Measurements from ENCODE around the gene ZNF473.
"Not testable (repeated sequence)": the region's sequence is repeated elsewhere in the genome, so short reads cannot be mapped to it uniquely, and the experiment has no call there.

The ZNF473 gene

GRCh38 chr19:50044922-50045321 lies 19.1 kb downstream of the ZNF473 start:
- H3K4me3 ChIP-seq (ENCODE audit: low read depth, low read length), result no peak overlapping the region

GRCh38 chr19:50046649-50047503 lies 21.1 kb downstream of the ZNF473 start:
- no peak for DNase-seq (ENCODE audit: low read depth)
- no peak overlapping the region for H3K4me3 ChIP-seq (ENCODE audit: low read depth, low read length)

More at GRCh38 chr19:50044922-50045321, 19.1 kb downstream of the ZNF473 start:
- no peak for DNase-seq (ENCODE audit: low read depth)

GRCh38 chr19:50047671-50048070 lies 21.9 kb downstream of the ZNF473 start:
- DNase-seq (ENCODE audit: low read depth), result no peak
- no peak overlapping the region for H3K4me3 ChIP-seq (ENCODE audit: low read depth, low read length)

- peak; percentile 13 for DNase-seq (ENCODE audit: low read depth)
- H3K4me3 ChIP-seq (ENCODE audit: low read depth, low read length), result peak overlapping the region; percentile 41
Measured at GRCh38 chr19:50050406-50051227, 24.8 kb downstream of the ZNF473 start.

GRCh38 chr19:50051228-50051895 lies 25.6 kb downstream of the ZNF473 start:
- not testable (repeated sequence) for DNase-seq (ENCODE audit: low read depth)
- H3K4me3 ChIP-seq (ENCODE audit: low read depth, low read length), result peak overlapping the region; percentile 41

GRCh38 chr19:50051964-50052363 lies 26.2 kb downstream of the ZNF473 start:
- H3K4me3 ChIP-seq (ENCODE audit: low read depth, low read length), result no peak overlapping the region
- no peak for DNase-seq (ENCODE audit: low read depth)

- H3K4me3 ChIP-seq (ENCODE audit: low read depth, low read length), result no peak overlapping the region
- DNase-seq (ENCODE audit: low read depth), result no peak
Measured at GRCh38 chr19:50053119-50053518, 27.3 kb downstream of the ZNF473 start.

GRCh38 chr19:50058425-50058824 lies 32.6 kb downstream of the ZNF473 start:
- H3K4me3 ChIP-seq (ENCODE audit: low read depth, low read length), result no peak overlapping the region
- no peak for DNase-seq (ENCODE audit: low read depth)

GRCh38 chr19:50059045-50059444 lies 33.2 kb downstream of the ZNF473 start:
- DNase-seq (ENCODE audit: low read depth), result no peak
- H3K4me3 ChIP-seq (ENCODE audit: low read depth, low read length), result no peak overlapping the region

GRCh38 chr19:50060107-50060506 lies 34.3 kb downstream of the ZNF473 start:
- no peak overlapping the region for H3K4me3 ChIP-seq (ENCODE audit: low read depth, low read length)
- no peak for DNase-seq (ENCODE audit: low read depth)

GRCh38 chr19:50061650-50062049 lies 35.8 kb downstream of the ZNF473 start:
- no peak for DNase-seq (ENCODE audit: low read depth)
- no peak overlapping the region for H3K4me3 ChIP-seq (ENCODE audit: low read depth, low read length)

GRCh38 chr19:50065938-50066337 lies 40.1 kb downstream of the ZNF473 start:
- no peak for DNase-seq (ENCODE audit: low read depth)
- H3K4me3 ChIP-seq (ENCODE audit: low read depth, low read length), result no peak overlapping the region

- no peak for DNase-seq (ENCODE audit: low read depth)
- no peak overlapping the region for H3K4me3 ChIP-seq (ENCODE audit: low read depth, low read length)
Measured at GRCh38 chr19:50067575-50067974, 41.8 kb downstream of the ZNF473 start.

GRCh38 chr19:50068382-50068781 lies 42.6 kb downstream of the ZNF473 start:
- DNase-seq (ENCODE audit: low read depth), result not testable (repeated sequence)

GRCh38 chr19:50075076-50075475 lies 49.3 kb downstream of the ZNF473 start:
- H3K4me3 ChIP-seq (ENCODE audit: low read depth, low read length); DNase-seq (ENCODE audit: low read depth): not testable (repeated sequence)

More at GRCh38 chr19:50068382-50068781, 42.6 kb downstream of the ZNF473 start:
- not testable (repeated sequence) for H3K4me3 ChIP-seq (ENCODE audit: low read depth, low read length)

GRCh38 chr19:50075644-50076372 lies 50.0 kb downstream of the ZNF473 start:
- DNase-seq (ENCODE audit: low read depth); H3K4me3 ChIP-seq (ENCODE audit: low read depth, low read length): not testable (repeated sequence)

- not testable (repeated sequence) for H3K4me3 ChIP-seq (ENCODE audit: low read depth, low read length); DNase-seq (ENCODE audit: low read depth)
Measured at GRCh38 chr19:50076581-50077355, 51.0 kb downstream of the ZNF473 start.

- H3K4me3 ChIP-seq (ENCODE audit: low read depth, low read length); DNase-seq (ENCODE audit: low read depth): not testable (repeated sequence)
Measured at GRCh38 chr19:50079014-50079413, 53.2 kb downstream of the ZNF473 start.

All from skeletal muscle cell (primary cell).